ENCODE data around the gene CHN2.

DNA sequence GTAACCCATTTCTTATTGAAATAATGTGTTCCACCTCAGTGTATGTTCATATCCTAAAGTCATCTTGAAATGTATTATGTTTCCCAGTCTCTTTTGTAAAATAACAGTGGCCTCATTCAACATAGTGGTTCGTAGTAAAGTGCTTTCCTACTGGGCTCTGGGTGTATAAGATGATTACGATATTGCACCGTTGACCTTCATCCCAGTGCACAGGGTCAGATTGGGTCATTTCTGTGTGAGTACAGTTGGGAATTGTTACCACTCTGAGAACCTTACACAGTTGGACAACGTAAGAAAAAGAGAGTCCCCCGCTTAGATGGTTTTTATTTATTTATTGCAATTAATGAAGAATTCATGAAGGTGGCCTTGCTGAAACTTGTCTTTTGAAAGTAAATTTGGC is 135.6 kb downstream of the CHN2 start:
- TF ChIP-seq, protein P1, sequence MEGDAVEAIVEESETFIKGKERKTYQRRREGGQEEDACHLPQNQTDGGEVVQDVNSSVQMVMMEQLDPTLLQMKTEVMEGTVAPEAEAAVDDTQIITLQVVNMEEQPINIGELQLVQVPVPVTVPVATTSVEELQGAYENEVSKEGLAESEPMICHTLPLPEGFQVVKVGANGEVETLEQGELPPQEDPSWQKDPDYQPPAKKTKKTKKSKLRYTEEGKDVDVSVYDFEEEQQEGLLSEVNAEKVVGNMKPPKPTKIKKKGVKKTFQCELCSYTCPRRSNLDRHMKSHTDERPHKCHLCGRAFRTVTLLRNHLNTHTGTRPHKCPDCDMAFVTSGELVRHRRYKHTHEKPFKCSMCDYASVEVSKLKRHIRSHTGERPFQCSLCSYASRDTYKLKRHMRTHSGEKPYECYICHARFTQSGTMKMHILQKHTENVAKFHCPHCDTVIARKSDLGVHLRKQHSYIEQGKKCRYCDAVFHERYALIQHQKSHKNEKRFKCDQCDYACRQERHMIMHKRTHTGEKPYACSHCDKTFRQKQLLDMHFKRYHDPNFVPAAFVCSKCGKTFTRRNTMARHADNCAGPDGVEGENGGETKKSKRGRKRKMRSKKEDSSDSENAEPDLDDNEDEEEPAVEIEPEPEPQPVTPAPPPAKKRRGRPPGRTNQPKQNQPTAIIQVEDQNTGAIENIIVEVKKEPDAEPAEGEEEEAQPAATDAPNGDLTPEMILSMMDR (IDR thresholded peaks at IDR 0.05), result no peak
- no peak for TF ChIP-seq EZH2 (IDR thresholded peaks at IDR 0.05; ENCODE audit: borderline replicate concordance, insufficient read depth, low read depth, low read length, poor library complexity, severe bottlenecking)

All from B cell (primary cell).